Neutrophil (primary cell): Measurements from ENCODE around the gene BRCA1.

Source experiments
- H3K27ac ChIP-seq: fragments of 200-600 bp; sonication (generic); 2 replicates; pipeline ENCODE4 v1.5.1; 2016; ENCODE audit warnings: mild to moderate bottlenecking, moderate library complexity
- H3K27me3 ChIP-seq: fragments of 200-600 bp; sonication (generic); 2 replicates; pipeline ENCODE4 v1.6.0; 2016; ENCODE audit warnings: mild to moderate bottlenecking
- H3K36me3 ChIP-seq: fragments of 200-600 bp; sonication (generic); 2 replicates; pipeline ENCODE4 v1.5.1; 2017
- H3K4me1 ChIP-seq, 2 experiments: fragments of 200-600 bp in 1 of 2; sonication (generic) in 1 of 2; 1 replicate in 1 of 2; 2 replicates in 1 of 2; pipeline versions ENCODE4 v1.5.1 to v1.6.1; 2013 to 2016; ENCODE audit warnings: low read depth in 1 of 2, low read length in 1 of 2, mild to moderate bottlenecking in 1 of 2, moderate library complexity in 1 of 2; ENCODE audit not compliant: control insufficient read depth in 1 of 2, insufficient read depth in 1 of 2
- H3K4me3 ChIP-seq, 2 experiments: fragments of 200-600 bp in 1 of 2; sonication (generic) in 1 of 2; 1 replicate in 1 of 2; 2 replicates in 1 of 2; pipeline ENCODE4 v1.5.1; 2013 to 2016; ENCODE audit warnings: low read depth in 1 of 2, low read length in 1 of 2, mild to moderate bottlenecking in 1 of 2, moderate library complexity in 1 of 2
- H3K9me3 ChIP-seq: fragments of 200-600 bp; sonication (generic); 2 replicates; pipeline ENCODE4 v1.5.1; 2016
- CTCF ChIP-seq: fragments of 200-600 bp; sonication (generic); IDR thresholded peaks from 2 replicates; pipeline ENCODE4 v1.5.1; 2016; ENCODE audit warnings: antibody characterized with exemption

Gene BRCA1

GRCh38 chr17:43021741-43022512, 103.2 kb downstream of the BRCA1 start, which contains the start of gene VAT1:
VAT1 (minus strand) TSS chr17:43022385; CDS start chr17:43022322, 63 bp downstream.
- Histone ChIP-seq H3K36me3 (no peaks in the 10 kb centered on the region), H3K4me3 (peak within 1 kb of the TSS; percentile 92), H3K4me1 (peaks cover 60 to 61% of the 10 kb centered on the region in 2 experiments), H3K27me3 (peaks cover 28% of the 10 kb centered on the region), H3K27ac (peak within 1 kb of the TSS; percentile 69), H3K9me3 (no peaks in the 10 kb centered on the region)
- no peak for TF ChIP-seq CTCF

GRCh38 chr17:43020789-43021740, 104.1 kb downstream of the BRCA1 start:
- TF ChIP-seq CTCF, result no peak
- peaks cover 7% of the 10 kb centered on the region for H3K36me3 ChIP-seq
- peak overlapping the region; percentile 69 for H3K27ac ChIP-seq
- H3K4me1 ChIP-seq, result peaks cover 61% of the 10 kb centered on the region in 2 experiments
- peaks cover 21% of the 10 kb centered on the region for H3K27me3 ChIP-seq
- H3K9me3 ChIP-seq, result no peaks in the 10 kb centered on the region
- peak overlapping the region; percentile 92 for H3K4me3 ChIP-seq

GRCh38 chr17:43020030-43020621, 105.0 kb downstream of the BRCA1 start:
- Histone ChIP-seq H3K36me3 (peaks cover 17% of the 10 kb centered on the region), H3K27ac (peak overlapping the region; percentile 74), H3K27me3 (peaks cover 11% of the 10 kb centered on the region), H3K9me3 (no peaks in the 10 kb centered on the region), H3K4me3 (peak overlapping the region in 1 of 2 experiments; percentile 15), H3K4me1 (peaks cover 69 to 70% of the 10 kb centered on the region in 2 experiments)
- TF ChIP-seq CTCF, result no peak

GRCh38 chr17:43019418-43019817, 105.7 kb downstream of the BRCA1 start:
- Histone ChIP-seq H3K4me1 (peaks cover 68 to 70% of the 10 kb centered on the region in 2 experiments), H3K27ac (peak overlapping the region; percentile 74)
- TF ChIP-seq CTCF, result no peak

GRCh38 chr17:43018932-43019331, 106.2 kb downstream of the BRCA1 start:
- Histone ChIP-seq H3K4me3 (peak overlapping the region in 1 of 2 experiments; percentile 3), H3K9me3 (no peaks in the 10 kb centered on the region), H3K36me3 (peaks cover 28% of the 10 kb centered on the region), H3K27ac (peak overlapping the region; percentile 74), H3K27me3 (no peaks in the 10 kb centered on the region), H3K4me1 (peaks cover 67 to 70% of the 10 kb centered on the region in 2 experiments)
- TF ChIP-seq CTCF, result no peak

More at GRCh38 chr17:43019418-43019817, 105.7 kb downstream of the BRCA1 start:
- Histone ChIP-seq H3K4me3 (no peak overlapping the region), H3K27me3 (peaks cover 4% of the 10 kb centered on the region), H3K9me3 (no peaks in the 10 kb centered on the region), H3K36me3 (peaks cover 24% of the 10 kb centered on the region)
